MV-4-11 (cell line): ENCODE results near the gene RCAN2.
"Not testable (repeated sequence)": the region's sequence is repeated elsewhere in the genome, so short reads cannot be mapped to it uniquely, and the experiment has no call there.

Source experiments
- DNase-seq: peaks from one replicate; lab custom pipeline; 2025; lab: John Stamatoyannopoulos, UW

The RCAN2 gene

DNA sequence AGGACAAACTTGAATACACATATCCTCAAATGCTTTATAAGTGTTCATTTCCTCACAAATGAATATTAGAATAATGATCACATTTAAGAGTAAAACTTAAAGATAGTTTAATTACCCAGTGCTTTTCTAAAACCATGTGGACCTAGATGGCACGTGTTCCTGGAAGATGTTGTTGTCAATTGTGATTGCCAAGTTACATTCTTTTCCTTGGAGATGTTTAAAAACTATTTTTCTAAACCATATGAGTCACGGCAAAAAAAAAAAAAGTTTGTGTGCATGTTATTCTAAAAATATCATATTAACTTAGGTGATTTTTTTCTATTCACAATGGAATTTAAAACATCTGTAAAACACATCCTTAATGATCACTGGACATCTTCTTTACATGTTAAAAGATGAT lies 51.1 kb downstream of the RCAN2 start:
- no peak for DNase-seq

DNA sequence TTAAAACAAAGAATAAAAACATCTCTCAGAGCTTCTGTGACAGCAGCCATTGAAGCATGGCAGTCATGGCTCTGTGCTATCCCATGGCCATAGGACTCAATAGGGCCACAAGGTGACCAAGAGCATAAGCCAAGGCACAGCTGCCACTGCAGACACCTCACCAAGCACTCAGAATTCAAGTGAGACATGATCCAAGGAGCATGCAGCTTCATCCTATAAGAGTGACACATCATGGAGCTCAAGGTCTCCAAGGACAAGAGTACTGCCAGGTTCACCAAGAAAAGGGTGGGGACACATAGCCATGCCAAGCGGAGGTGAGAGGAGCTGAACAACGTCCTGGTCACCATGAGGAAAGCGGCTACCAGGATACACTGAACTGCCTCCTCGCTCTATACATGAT lies 53.0 kb downstream of the RCAN2 start:
- DNase-seq, result no peak

DNA sequence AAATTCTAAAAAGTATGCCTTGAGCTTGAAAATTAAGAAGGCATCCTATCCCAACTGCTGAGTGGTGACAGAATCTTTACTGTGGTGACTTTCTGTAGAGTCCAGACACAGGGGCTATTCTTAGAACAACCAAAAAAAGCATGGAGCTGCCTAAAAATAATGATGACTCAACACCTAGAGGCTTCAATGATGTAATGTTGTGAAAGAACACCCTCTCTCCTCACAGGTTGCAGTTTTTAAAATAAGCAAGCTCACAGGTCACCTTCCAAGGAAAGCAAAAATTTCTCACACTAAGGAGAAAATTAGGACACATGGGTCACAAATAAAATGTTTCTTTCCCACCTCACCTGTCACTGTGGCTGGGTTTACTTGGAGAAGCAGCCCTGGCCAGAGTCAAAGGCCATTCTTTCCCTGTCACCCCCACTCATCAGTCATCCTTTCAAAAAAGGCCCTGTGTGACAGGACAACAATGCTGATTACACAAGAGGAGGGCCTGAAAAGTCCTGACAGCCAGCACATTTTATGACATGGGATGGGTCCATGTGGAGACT lies 53.5 kb downstream of the RCAN2 start:
- peak; percentile 68 for DNase-seq

DNA sequence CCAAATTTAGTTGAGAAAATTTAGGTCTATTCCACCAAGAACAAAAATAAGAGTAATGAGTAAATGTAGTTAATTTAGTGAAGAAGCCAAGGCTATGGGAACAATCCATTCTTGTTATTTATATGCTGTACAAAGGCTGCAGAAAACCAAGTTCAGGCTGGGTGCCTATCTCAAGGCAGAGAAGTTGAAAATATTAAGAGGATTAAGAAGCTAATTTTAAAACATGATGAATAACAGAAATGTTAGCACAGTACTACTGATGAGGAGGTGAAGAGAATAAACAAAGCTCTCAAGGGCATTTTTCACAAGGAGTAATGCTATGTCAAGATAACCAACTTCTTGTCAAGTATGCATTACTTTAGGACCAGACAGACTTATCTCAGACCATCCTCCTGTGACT lies 68.6 kb downstream of the RCAN2 start:
- DNase-seq, result no peak

DNA sequence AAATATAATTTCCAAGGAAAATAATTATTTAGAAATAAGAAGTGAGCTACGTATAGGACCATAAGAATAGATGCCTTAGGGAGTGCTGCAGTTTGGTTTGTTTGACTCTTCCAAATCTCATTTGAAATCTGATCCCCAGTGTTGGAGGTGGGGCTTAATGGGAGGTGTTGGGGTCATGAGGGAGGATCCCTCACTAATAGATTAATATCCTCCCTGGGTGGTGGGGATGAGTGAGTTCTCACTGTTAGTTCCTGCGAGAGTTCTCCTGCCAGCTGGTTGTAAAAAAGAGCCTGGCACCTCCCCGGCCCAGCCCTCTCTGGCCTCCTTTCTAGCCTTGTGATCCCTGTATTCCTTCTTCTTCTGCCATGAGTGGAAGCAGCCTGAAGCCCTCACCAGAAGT lies 69.3 kb downstream of the RCAN2 start:
- no peak for DNase-seq

DNA sequence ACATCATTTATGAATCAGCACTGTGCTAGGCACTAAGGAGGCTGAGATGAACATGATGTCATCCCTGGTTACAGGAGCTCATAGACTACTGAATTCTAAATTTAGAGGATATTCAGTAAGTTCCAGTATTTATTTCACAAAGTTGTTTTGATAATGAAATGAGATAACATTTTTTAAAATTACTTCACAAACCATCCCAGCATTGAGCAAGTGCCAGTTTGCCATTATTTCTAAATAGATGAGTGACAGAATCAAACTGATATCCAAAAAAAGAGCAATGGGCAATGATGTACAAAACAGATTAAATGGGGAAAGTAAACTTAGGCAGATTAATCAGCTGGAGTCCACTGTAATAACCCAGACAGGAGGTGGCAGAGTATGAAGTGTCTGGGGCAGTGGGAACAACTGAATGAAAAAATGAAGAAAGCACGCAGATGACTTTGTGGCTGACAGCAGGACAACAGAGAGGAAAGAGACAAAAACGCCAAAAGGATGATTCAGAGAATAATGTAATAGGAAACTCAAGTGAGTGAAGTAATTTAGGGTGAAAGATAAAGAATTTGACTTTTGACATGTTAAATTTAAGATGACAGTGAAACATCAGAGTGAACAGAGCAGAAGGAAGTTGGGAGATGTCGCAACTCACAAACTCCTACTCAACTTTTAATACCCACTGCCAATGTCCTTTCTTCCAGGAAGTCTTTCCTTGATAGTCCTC lies 70.2 kb downstream of the RCAN2 start:
- DNase-seq, result peak; percentile 48

DNA sequence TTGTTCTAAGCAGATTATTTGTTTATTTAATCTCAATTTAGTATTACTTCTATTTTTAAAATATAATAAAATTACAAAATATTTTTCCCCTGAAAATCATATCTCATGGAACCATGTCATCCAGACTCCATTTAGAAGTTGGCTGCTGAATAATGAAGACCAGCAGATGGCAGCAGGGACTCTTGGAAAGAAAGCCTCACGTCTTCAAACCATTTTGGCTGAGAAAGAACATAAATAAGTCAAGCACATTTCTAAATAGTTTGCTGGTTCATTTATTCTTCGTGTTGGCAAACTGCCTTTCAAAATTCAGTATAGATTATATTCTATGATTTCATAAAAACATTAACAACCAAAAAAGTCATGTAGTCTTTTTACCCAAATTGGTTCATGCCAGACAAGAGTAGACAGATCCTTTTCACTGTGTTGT lies 71.7 kb downstream of the RCAN2 start:
- DNase-seq, result peak; percentile 38

DNA sequence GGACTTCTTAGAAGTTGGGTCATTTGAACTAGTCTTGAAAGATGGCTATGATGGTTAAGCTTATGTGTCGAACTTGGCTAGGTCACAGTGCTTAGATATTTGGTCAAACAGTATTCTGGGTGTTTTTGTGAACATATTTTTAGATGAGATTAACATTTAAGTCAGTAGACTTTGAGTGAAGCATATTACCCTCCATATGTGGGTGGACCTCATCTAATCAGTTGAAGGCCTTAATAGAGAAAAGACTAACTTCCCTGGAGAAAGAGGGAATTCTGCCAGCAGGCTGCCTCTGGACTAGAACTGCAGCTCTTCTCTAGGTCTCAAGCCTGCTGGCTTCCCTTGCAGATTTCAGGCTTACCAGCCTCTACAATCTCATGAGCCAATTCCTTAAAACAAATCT lies 76.9 kb downstream of the RCAN2 start:
- DNase-seq, result no peak

DNA sequence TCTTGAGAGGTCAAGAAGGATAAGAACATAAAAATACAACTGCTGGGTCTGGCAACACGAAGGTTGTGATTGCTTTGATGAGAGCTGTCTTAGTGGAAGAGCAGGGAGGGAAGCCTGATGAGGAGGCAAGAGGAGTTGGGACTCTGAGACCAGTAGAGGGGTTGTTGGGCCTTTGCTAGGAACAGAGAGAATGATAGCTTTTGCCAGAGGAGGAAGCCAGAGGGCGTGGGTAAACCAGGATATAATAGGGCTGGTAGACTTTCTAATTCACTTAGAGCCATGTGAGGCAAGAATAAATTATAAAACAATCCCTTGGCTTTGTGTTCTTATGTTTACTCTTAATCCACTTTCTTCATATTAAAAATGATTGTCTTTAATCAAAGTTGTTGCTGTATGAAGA lies 78.6 kb downstream of the RCAN2 start:
- DNase-seq, result peak; percentile 34

DNA sequence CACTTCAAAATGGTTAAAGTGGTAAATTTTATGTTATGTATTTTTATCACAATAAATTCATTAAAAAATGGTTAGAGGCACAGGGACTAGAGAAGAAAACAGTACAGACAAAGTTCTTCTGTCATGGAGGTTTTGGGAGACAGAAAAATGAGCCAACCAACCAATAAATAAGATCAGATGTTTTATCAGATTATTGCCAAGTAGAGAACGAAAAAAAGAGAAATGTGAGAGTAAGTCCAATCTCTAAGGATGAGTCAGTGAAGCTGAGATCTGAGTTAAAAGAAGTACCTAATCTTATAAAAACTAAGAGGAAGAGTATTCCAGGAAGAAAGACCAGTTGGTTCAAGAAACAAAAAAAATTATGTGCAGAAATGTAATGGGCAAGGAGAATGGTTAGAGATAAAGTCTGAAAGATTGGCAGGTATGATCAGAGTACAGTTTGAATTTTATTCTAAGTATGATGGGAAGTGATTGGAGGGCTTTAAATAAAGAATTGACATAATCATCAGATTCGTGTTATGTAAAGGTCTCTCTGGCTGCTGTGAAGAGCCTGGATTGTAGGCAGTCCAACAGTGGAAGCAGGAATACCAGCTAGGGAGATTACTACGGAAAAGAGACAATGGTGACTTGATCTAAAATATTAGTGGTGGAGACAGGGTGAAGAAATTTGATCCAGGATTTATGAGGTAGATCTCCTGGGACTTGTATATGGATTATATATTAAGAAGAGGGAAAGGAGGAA lies 79.6 kb downstream of the RCAN2 start:
- no peak for DNase-seq

DNA sequence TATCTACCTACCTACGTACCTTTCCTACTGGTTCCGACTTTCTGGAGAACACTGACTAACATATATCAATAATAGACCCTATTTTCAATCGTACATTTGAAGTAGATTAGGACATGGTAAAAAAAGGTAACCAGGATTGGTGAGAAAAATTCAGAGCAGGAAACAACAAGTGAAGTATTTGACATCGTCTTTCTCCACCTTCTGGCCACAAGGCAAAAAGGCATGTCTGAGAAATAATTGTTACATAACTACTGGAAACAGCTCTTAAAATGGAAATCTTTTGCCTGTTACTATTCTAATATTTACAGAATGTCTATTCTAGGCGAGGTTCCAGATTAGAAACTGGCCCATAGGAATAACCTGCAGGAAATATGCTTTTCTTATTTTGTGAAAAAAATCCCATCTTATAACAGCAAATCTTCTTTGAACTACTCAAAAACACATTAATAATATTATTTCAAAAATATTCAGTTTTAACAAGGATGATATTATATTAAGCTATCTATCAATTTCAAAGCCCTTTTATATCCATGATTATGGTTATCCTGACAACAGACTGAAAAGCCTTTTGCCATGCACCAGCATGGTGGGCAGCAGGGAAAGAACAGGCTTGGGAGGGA lies 80.8 kb downstream of the RCAN2 start:
- peak; percentile 48 for DNase-seq

DNA sequence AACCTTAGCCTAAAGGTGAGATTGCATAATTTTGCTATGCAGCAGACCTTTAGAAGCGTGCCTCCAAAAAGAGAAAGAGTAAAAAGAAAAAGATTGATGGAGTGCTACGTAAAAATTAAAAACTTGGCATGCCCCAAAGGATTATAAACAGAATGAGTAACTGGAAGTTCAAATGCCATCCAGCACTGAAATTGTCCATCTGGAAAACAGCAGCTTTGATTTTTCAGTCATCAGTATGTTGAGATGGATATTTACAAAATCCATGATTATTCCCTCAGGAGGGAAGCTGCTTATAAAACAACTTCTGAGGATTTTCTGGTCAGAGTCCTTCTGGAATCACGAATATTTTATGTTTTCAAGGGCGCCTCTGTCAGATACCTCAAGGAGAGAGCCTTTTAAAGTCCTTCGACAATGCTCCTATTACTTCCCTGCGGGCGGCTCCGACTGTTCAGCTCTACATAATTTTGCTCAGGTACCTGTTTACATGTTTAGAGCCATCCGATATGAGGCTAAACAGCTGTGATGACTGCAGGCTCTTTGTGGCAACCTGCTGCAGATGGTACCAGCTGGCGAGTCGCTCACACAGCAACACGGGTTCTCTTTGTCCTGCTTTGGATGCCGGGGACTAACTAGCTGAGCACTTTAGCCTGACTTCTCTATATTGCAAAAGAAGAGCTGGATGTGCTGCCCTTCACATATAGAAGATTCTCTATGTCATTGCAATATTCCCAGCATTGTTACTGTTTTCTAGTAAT lies 83.3 kb downstream of the RCAN2 start:
- DNase-seq, result no peak

DNA sequence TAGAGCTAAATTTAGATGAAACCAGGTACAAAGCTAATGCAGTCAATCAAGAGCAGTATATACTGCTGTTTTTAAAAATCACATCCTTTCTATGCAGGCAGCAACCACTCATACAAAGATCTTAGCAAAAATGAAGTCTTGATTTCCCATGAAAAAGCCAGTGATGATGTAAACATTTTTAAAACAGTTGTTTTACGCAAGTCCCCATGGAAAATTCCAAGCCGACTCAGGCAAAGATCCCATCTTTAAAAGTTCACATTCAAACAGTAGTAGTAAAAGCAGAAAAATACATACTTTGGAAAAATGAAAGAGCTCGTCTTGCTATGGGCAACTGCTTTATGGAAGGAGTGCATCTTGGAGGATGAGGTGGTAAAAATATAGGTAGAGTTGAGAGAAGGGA lies 84.0 kb downstream of the RCAN2 start:
- DNase-seq, result no peak

DNA sequence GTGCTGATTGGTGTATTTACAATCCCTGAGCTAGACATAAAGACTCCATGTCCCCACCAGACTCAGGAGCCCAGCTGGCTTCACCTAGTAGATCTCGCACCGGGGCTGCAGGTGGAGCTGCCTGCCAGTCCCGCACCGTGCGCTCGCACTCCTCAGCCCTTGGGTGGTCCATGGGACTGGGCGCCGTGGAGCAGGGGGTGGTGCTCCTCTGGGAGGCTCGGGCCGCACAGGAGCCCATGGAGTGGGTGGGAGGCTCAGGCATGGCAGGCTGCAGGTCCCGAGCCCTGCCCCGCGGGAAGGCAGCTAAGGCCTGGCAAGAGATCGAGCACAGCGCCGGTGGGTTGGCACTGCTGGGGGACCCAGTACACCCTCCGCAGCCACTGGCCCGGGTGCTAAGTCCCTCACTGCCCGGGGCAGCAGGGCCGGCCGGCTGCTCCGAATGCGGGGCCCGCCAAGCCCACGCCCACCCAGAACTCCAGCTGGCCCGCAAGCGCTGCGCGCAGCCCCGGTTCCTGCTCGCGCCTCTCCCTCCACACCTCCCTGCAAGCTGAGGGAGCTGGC lies 85.5 kb downstream of the RCAN2 start:
- not testable (repeated sequence) for DNase-seq

DNA sequence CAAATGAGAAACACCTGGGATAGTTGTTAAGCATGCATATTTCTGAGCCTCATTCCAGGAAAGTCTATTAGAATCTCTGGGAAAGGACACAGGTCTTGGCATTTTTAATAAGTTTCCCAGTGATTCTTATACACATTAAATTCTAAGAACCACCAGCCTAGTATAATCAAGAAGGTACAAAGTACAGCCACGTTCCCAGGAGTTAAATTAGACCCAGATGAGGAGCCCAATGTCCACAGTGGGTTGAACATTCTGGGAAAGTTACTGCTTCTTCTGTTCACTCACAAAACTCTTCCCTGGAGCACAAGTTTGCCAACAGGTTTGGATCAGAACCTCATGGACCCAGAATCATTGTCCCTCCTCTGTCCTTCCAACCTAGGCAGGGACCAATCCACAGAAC lies 90.4 kb downstream of the RCAN2 start:
- no peak for DNase-seq

DNA sequence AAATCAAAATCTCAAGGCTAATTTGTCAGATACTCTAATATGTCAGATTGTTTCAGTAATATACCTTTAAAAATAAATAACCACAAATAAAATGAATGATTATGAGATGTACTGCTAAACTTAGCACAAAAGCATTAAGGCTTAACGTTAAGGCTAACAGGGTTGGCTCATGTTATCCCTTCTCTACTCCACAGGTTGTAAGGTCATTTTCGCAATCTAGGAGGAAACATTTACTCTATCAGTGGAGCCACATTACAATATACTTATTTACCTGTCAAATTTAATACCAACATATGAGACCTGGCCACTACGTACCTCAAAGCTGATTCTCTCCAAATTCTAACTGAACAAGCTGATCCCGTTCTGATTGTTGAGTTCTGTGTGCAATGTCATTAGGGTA lies 95.7 kb downstream of the RCAN2 start:
- no peak for DNase-seq

DNA sequence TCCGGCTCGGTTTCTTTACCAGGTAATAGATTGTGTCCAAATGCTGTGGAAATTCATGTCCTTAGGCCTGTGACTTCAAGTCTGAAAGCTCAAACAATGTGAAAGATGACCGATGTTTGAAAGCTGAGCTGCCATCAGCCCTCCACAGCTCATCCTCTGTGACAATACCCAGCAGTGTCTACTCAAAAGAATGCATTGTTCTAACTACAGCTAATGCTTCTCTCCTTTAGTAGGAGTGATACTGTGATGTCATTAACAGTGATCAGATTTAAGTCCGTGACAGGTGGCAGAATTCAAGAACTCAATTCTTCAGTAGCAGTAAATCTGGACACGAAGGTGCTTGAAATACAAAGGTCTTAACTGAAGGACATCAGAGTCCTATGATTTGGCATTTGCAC lies 97.3 kb downstream of the RCAN2 start:
- no peak for DNase-seq

DNA sequence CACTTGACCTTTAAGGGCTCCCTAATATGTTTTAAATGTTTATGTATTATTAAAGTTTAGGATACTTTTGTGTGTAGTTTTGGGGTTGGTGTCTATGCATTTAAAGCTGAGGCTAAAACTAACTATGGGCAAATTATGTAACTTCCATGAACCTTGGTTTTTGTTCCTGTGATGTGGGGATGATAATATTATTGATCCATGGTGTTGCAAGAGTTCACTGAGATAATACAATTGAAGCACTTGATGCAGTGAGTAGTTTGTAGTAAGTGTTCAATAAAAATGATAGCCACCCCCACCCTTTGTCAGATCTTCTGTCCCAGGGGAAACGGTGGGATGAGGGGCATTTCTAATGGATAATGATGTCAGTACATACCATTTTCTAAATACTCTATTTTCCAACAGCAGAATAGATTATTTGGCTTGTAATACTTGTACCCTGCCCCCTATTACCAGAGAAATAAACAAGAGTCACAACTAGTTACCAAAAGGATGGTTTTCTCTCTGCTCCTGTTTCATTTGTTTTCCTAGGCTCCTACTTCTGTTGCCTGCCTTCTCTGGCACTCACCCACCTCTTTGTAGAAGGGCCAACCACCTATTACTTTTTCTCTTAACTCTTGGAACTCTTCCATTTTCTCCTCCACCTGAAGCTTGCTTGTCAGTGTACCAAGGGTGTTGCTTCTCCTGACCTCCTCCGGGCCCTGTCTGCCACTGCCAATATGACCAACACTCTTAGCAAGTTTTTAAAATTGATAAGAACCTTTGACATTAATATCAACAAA lies 97.9 kb downstream of the RCAN2 start:
- DNase-seq, result no peak

DNA sequence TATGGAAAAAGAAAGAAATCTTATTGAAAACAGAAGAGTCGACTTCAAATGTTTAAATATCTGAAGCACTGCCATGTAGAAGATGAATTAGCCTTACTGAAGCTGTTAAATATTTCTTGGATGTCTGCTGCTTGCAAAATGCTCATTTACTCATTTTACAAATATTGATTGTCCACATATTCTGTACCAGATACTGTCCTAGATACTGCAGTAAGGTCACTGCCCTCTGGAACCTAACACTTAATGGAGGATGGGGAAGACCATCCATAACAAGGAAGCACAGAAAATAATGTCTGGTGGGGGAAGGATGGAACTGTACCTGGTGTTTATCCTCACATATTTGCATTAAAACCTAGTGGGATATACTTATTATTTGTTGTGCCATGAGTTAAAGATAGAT lies 99.0 kb downstream of the RCAN2 start:
- DNase-seq, result no peak

DNA sequence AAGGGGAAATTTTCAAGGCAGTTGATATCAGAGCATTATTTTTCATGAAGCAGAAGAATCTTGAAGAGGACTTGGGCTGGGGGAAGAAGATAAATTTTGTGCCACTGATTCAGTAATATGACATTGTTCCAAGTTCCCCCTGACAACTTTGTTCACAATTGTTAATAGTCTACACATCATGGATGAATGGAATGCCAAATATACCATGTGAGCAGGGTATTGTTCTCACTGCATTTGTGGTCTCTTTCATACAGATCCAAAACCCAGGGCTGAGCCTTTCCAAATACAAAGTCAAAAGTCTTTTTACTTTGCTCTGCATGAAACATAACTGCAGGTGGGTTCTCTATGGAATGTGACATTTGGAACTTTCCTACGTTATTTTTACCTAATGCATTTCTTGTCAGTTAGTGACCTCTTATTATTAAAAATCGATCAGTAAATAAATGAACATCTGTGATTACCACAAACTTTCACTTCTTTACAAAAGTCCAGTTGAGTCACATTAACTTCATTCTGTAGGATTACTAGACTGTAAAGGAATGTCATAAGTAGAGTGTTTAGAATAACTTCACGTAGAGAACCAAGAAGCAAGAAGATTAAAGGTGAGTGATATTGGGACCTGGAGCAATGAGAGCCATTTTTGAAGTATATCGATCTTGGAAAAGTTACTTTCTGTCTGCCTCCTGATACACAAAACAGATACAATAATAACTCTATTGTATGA lies 100.9 kb downstream of the RCAN2 start:
- no peak for DNase-seq
